Medulla oblongata (tissue), 1 donor: ENCODE results near the gene MGLL.

Experiments used
- DNase-seq: peaks from one replicate; pipeline ENCODE4 v3.0.0-alpha.2; 2015; ENCODE audit errors: extremely low spot score

Gene MGLL

GRCh38 chr3:127835993-127836882, 13.9 kb upstream of the MGLL start:
- no peak for DNase-seq

- DNase-seq: no peak
Measured at GRCh38 chr3:127834771-127835170, 12.5 kb upstream of the MGLL start.

GRCh38 chr3:127833281-127834032, 11.1 kb upstream of the MGLL start:
- no peak for DNase-seq

GRCh38 chr3:127831723-127832172, 9.4 kb upstream of the MGLL start:
- DNase-seq: no peak

- no peak for DNase-seq
Measured at GRCh38 chr3:127829537-127829936, 7.2 kb upstream of the MGLL start.

GRCh38 chr3:127827808-127828207, 5.5 kb upstream of the MGLL start:
- DNase-seq: no peak

- DNase-seq: no peak
Measured at GRCh38 chr3:127825756-127826155, 3.4 kb upstream of the MGLL start.

GRCh38 chr3:127824151-127824825, 2.0 kb upstream of the MGLL start:
- no peak for DNase-seq

- no peak for DNase-seq
Measured at GRCh38 chr3:127823426-127823857, 1.1 kb upstream of the MGLL start.

- peak; percentile 67 for DNase-seq
Measured at GRCh38 chr3:127822682-127823425, 539 bp upstream of the MGLL start.

- DNase-seq: peak; percentile 47
Measured at GRCh38 chr3:127821394-127821793, 921 bp downstream of the MGLL start.

GRCh38 chr3:127820826-127821313, 1.4 kb downstream of the MGLL start:
- DNase-seq: no peak

- no peak for DNase-seq
Measured at GRCh38 chr3:127820221-127820825, 2.0 kb downstream of the MGLL start.

- DNase-seq: no peak
Measured at GRCh38 chr3:127819656-127820055, 2.7 kb downstream of the MGLL start.

GRCh38 chr3:127819086-127819485, 3.2 kb downstream of the MGLL start:
- DNase-seq: no peak

- no peak for DNase-seq
Measured at GRCh38 chr3:127817406-127817841, 4.9 kb downstream of the MGLL start.

- no peak for DNase-seq
Measured at GRCh38 chr3:127816783-127817405, 5.4 kb downstream of the MGLL start.

- no peak for DNase-seq
Measured at GRCh38 chr3:127815641-127816605, 6.4 kb downstream of the MGLL start.

GRCh38 chr3:127815001-127815400, 7.3 kb downstream of the MGLL start:
- no peak for DNase-seq
